ENCODE data around the gene NRG4.
A peak's percentile ranks its signal among the peaks of the same experiment; 100 is the strongest.

GRCh38 chr15:76059320-76060117 lies 47.3 kb upstream of the NRG4 start, which contains the start of gene TMEM266:
- TF ChIP-seq POLR2A (IDR thresholded peaks at IDR 0.05; ENCODE audit: low read depth, low read length) (no peak), MAX (IDR thresholded peaks at IDR 0.05; ENCODE audit: insufficient read depth, insufficient read length) (no peak)
- TF ChIP-seq, protein P1, sequence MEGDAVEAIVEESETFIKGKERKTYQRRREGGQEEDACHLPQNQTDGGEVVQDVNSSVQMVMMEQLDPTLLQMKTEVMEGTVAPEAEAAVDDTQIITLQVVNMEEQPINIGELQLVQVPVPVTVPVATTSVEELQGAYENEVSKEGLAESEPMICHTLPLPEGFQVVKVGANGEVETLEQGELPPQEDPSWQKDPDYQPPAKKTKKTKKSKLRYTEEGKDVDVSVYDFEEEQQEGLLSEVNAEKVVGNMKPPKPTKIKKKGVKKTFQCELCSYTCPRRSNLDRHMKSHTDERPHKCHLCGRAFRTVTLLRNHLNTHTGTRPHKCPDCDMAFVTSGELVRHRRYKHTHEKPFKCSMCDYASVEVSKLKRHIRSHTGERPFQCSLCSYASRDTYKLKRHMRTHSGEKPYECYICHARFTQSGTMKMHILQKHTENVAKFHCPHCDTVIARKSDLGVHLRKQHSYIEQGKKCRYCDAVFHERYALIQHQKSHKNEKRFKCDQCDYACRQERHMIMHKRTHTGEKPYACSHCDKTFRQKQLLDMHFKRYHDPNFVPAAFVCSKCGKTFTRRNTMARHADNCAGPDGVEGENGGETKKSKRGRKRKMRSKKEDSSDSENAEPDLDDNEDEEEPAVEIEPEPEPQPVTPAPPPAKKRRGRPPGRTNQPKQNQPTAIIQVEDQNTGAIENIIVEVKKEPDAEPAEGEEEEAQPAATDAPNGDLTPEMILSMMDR (IDR thresholded peaks at IDR 0.05; ENCODE audit: extremely low read depth in 1 of 2, insufficient read depth in 1 of 2, low read depth in 1 of 2, low read length in 2 of 2), result peak in 1 of 2 donors; percentile 26
